PC-9 (cell line): Measurements from ENCODE around the gene DIDO1. TPM values are rescaled to one million over a fixed set of nuclear protein-coding genes. Genes with fewer than 3 reads are reported as not detected.

Experiments used
- BruUV-seq: library from RNA; stranded (reverse); fragments of 400-500 nt; replicated peaks from 2 replicates; lab custom pipeline; 2021; lab: Mats Ljungman, UMichigan
- CTCF ChIA-PET: fragments of 300-600 bp; sonication (Branson Sonifier 250); formaldehyde crosslinking; loops from one replicate; lab custom pipeline; 2022; ENCODE audit warnings: antibody characterized with exemption; lab: Charles Lee
- POLR2A ChIA-PET: fragments of 300-600 bp; sonication (Branson Sonifier 250); formaldehyde crosslinking; loops from one replicate; lab custom pipeline; 2022; ENCODE audit warnings: antibody characterized with exemption; ENCODE audit not compliant: unreplicated experiment; lab: Charles Lee
- DNase-seq, 2 experiments: peaks; one replicate each; pipeline versions ENCODE4 v3.0.0 to v3.0.0-alpha.2; 2015 to 2022; ENCODE audit warnings: mixed read lengths in 1 of 2
- H2AFZ ChIP-seq: fragments of 200-600 bp; sonication (generic); 2 replicates; pipeline ENCODE4 v1.8.1; 2017; ENCODE audit warnings: antibody characterized with exemption
- H3F3A ChIP-seq: fragments of 200-600 bp; sonication (generic); 2 replicates; pipeline ENCODE4 v1.8.1; 2017; ENCODE audit warnings: antibody characterized with exemption, mild to moderate bottlenecking, low read depth; ENCODE audit not compliant: insufficient read depth
- H3K27ac ChIP-seq: fragments of 200-600 bp; sonication (generic); 2 replicates; pipeline ENCODE4 v1.6.1; 2016; ENCODE audit warnings: mixed run types
- H3K27me3 ChIP-seq: fragments of 200-600 bp; sonication (generic); 2 replicates; pipeline ENCODE4 v1.6.1; 2016; ENCODE audit warnings: low read depth, mixed run types; ENCODE audit not compliant: insufficient read depth
- H3K36me3 ChIP-seq: fragments of 200-600 bp; sonication (generic); 2 replicates; pipeline ENCODE4 v1.6.1; 2016; ENCODE audit warnings: low read depth, mixed run types
- H3K4me1 ChIP-seq: fragments of 200-600 bp; sonication (generic); replicated peaks from 2 replicates; pipeline ENCODE4 v1.6.1; 2016; ENCODE audit warnings: mixed run types; ENCODE audit not compliant: insufficient read depth
- H3K4me2 ChIP-seq: fragments of 200-600 bp; sonication (generic); 2 replicates; pipeline ENCODE4 v1.6.1; 2017; ENCODE audit warnings: mixed run types
- H3K4me3 ChIP-seq: fragments of 200-600 bp; sonication (generic); 2 replicates; pipeline ENCODE4 v1.6.1; 2016; ENCODE audit warnings: mixed run types
- H3K79me2 ChIP-seq: fragments of 200-600 bp; sonication (generic); 2 replicates; pipeline ENCODE4 v1.6.1; 2017; ENCODE audit warnings: low read depth, mixed run types
- H3K9me2 ChIP-seq: fragments of 200-600 bp; sonication (generic); 2 replicates; pipeline ENCODE4 v1.8.1; 2017; ENCODE audit warnings: mild to moderate bottlenecking; ENCODE audit not compliant: insufficient read depth
- H3K9me3 ChIP-seq: fragments of 200-600 bp; sonication (generic); 2 replicates; pipeline ENCODE4 v1.8.1; 2016; ENCODE audit warnings: low read depth; ENCODE audit not compliant: insufficient read depth
- H4K20me1 ChIP-seq: fragments of 200-600 bp; sonication (generic); 2 replicates; pipeline ENCODE4 v1.8.1; 2017; ENCODE audit not compliant: insufficient read depth
- EZH2 ChIP-seq: fragments of 200-600 bp; sonication (generic); IDR thresholded peaks from 2 replicates; pipeline ENCODE4 v1.8.0; 2017; ENCODE audit warnings: antibody characterized with exemption, low read depth
- intact Hi-C: fragments of 100-400 bp; cut with micrococcal nuclease; formaldehyde crosslinking; loops from one replicate; pipeline ENCODE4 v1.10.0; 2022; ENCODE audit not compliant: unreplicated experiment
- total RNA-seq: library from RNA; stranded (reverse); gene quantifications from 2 replicates; pipeline ENCODE4 v1.2.3, GENCODE V29; 2021
- TF ChIP-seq, protein P1 (sequence below): fragments of 200-600 bp; sonication (generic); conservative IDR thresholded peaks from 2 replicates; pipeline ENCODE4 v1.6.1; 2017; ENCODE audit warnings: mixed run types, antibody characterized with exemption, mild to moderate bottlenecking, moderate library complexity

The DIDO1 gene
- total RNA-seq, 1 experiment from 2014 or later: 61.4 TPM

DNA sequence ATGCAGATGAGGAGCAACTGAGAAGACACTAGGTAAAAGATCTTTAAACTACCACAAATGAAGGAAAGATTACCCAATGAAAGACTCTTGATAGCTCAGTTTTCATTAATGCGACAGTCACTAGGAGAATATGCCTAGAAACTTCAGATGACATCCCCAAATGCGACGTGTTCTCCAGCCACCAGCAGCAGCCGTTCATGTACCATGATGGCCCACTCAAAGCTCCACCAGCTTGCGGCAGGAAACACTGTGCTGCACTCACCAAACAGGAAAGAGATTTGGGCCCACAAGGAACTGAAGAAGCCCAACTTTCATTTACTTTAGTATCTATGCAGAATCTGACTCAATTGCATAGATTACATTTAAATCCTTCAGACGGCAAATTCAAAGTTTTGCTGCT is 7.5 kb downstream of the DIDO1 start:
- intact Hi-C loops: no loop called here
- Histone ChIP-seq H2AFZ (no peak overlapping the region), H3K79me2 (peaks cover 100% of the 10 kb centered on the region), H3K9me3 (no peaks in the 10 kb centered on the region), H4K20me1 (peaks cover 100% of the 10 kb centered on the region), H3K4me2 (no peak overlapping the region), H3K9me2 (no peaks in the 10 kb centered on the region), H3K27ac (no peak overlapping the region), H3F3A (peaks cover 14% of the 10 kb centered on the region; the same call in 1 of the 2 replicates), H3K36me3 (no peaks in the 10 kb centered on the region; the same call in 1 of the 2 replicates), H3K4me3 (no peak overlapping the region), H3K27me3 (no peaks in the 10 kb centered on the region), H3K4me1 (peaks cover 14% of the 10 kb centered on the region)
- DNase-seq: no peak
- ChIA-PET POLR2A (interaction anchor here (0.7 kb wide), 1 partner anchor 18 kb away, joined by 3 read pairs; no protein-coding TSS in a partner anchor), CTCF (interaction anchor here (0.8 kb wide), 1 partner anchor 31 kb away, joined by 3 read pairs; no protein-coding TSS in a partner anchor)
- no TSS peak for BruUV-seq
- TF ChIP-seq, protein P1, sequence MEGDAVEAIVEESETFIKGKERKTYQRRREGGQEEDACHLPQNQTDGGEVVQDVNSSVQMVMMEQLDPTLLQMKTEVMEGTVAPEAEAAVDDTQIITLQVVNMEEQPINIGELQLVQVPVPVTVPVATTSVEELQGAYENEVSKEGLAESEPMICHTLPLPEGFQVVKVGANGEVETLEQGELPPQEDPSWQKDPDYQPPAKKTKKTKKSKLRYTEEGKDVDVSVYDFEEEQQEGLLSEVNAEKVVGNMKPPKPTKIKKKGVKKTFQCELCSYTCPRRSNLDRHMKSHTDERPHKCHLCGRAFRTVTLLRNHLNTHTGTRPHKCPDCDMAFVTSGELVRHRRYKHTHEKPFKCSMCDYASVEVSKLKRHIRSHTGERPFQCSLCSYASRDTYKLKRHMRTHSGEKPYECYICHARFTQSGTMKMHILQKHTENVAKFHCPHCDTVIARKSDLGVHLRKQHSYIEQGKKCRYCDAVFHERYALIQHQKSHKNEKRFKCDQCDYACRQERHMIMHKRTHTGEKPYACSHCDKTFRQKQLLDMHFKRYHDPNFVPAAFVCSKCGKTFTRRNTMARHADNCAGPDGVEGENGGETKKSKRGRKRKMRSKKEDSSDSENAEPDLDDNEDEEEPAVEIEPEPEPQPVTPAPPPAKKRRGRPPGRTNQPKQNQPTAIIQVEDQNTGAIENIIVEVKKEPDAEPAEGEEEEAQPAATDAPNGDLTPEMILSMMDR: no peak
- no peak for TF ChIP-seq EZH2

- ChIA-PET POLR2A (interaction anchor here (0.7 kb wide), 1 partner anchor 19 kb away, joined by 3 read pairs; no protein-coding TSS in a partner anchor), CTCF (interaction anchor here (0.8 kb wide), 1 partner anchor 30 kb away, joined by 3 read pairs; no protein-coding TSS in a partner anchor)
- no peaks in the 10 kb centered on the region for H3K9me3 ChIP-seq
- no peak overlapping the region for H3K4me2 ChIP-seq
- peaks cover 7% of the 10 kb centered on the region for H3K4me1 ChIP-seq
- DNase-seq: no peak
- no peak overlapping the region for H2AFZ ChIP-seq
- no peaks in the 10 kb centered on the region for H3K9me2 ChIP-seq
- TF ChIP-seq, protein P1: no peak
- no peak for TF ChIP-seq EZH2
- no peaks in the 10 kb centered on the region for H3K27me3 ChIP-seq
- H3K27ac ChIP-seq: no peak overlapping the region
- no peak overlapping the region for H3K4me3 ChIP-seq
- intact Hi-C loops: no loop called here
- H3F3A ChIP-seq: peaks cover 18% of the 10 kb centered on the region; the same call in 1 of the 2 replicates
- H3K36me3 ChIP-seq: no peaks in the 10 kb centered on the region; the same call in 1 of the 2 replicates
- peaks cover 100% of the 10 kb centered on the region for H4K20me1 ChIP-seq
- BruUV-seq: no TSS peak
- H3K79me2 ChIP-seq: peaks cover 100% of the 10 kb centered on the region
These were observed 8.2 kb downstream of the DIDO1 start for GRCh38 chr20:62918147-62918546.

GRCh38 chr20:62917720-62918119 is 8.6 kb downstream of the DIDO1 start:
- Histone ChIP-seq H3F3A (peaks cover 18% of the 10 kb centered on the region; the same call in 1 of the 2 replicates), H3K27me3 (no peaks in the 10 kb centered on the region), H3K27ac (no peak overlapping the region), H3K9me2 (no peaks in the 10 kb centered on the region), H3K4me2 (no peak overlapping the region), H3K36me3 (no peaks in the 10 kb centered on the region; the same call in 1 of the 2 replicates), H3K4me3 (no peak overlapping the region), H2AFZ (no peak overlapping the region), H3K79me2 (peaks cover 100% of the 10 kb centered on the region), H4K20me1 (peaks cover 100% of the 10 kb centered on the region), H3K9me3 (no peaks in the 10 kb centered on the region), H3K4me1 (peaks cover 3% of the 10 kb centered on the region)
- no TSS peak for BruUV-seq
- intact Hi-C loops: loop anchor here (2.0 kb wide), 1 partner anchor 17 kb away; no protein-coding TSS in a partner anchor
- ChIA-PET CTCF (no interaction called here), POLR2A (interaction anchor here (0.6 kb wide), 1 partner anchor 16 kb away, joined by 5 read pairs; no protein-coding TSS in a partner anchor)
- DNase-seq: no peak
- no peak for TF ChIP-seq EZH2
- TF ChIP-seq, protein P1: no peak
